ENCODE data around the gene IGFBP1. TPM values are rescaled to one million over a fixed set of nuclear protein-coding genes. Genes with fewer than 3 reads are reported as not detected.

IGFBP1 gene
- total and polyA plus RNA-seq, 2 of the 13 experiments (the other 11 are each of a cell fraction or from before 2014, with no cell fraction given): 5.4 to 885 TPM

DNA sequence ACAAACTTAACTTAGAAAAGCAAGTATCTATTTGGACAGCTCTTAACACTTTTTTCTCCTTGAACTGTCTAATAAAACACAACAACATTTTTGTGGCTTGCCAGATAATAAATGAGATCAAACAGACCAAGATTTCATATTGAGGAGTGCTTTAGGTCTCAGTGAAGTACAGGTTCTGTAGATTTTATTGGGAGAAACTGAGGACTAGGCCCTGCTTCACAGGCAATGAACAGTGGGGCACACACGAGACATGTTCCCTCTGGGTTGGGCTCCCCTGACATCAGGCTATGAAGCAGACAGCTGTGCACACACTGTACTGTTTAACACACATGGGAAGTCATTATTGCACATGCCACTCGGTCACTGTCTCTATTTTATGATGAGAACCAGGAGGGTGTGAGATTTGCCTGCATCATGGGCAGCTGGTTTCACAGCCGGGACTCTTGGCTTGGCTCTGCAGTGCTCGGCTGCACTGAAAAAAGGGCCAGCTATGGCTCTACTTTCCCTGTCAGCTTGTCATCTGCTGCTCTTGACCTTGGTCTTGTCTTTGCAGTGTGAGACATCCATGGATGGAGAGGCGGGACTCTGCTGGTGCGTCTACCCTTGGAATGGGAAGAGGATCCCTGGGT is 4.2 kb downstream of the IGFBP1 start (continued):
- TF ChIP-seq TCF7L2 (IDR thresholded peaks at IDR 0.05; ENCODE audit: low read depth, low read length) (no peak), IKZF1 (IDR thresholded peaks at IDR 0.05) (no peak), ZNF503 (CRISPR knock-in tag; IDR thresholded peaks at IDR 0.05) (no peak; the same call in 1 of the 2 replicates), ZKSCAN1 (IDR thresholded peaks at IDR 0.05; ENCODE audit: low read length) (no peak), ZNF724P (CRISPR knock-in tag; IDR thresholded peaks at IDR 0.05; ENCODE audit: borderline replicate concordance) (peak; percentile 88), E2F1 (CRISPR knock-in tag; IDR thresholded peaks at IDR 0.05) (no peak), NFYC (CRISPR knock-in tag; IDR thresholded peaks at IDR 0.05) (no peak), ZNF101 (CRISPR knock-in tag; IDR thresholded peaks at IDR 0.05; ENCODE audit: borderline replicate concordance, low read depth) (no peak), ZNF841 (CRISPR knock-in tag; IDR thresholded peaks at IDR 0.05; ENCODE audit: borderline replicate concordance) (peak; percentile 55; the same call in 1 of the 2 replicates), ZNF766 (CRISPR knock-in tag; IDR thresholded peaks at IDR 0.05; ENCODE audit: borderline replicate concordance) (peak; percentile 92; the same call in 1 of the 2 replicates), ZKSCAN8 (CRISPR knock-in tag; IDR thresholded peaks at IDR 0.05; ENCODE audit: borderline replicate concordance) (no peak), GTF2F1 (IDR thresholded peaks at IDR 0.05; ENCODE audit: low read length) (no peak), ZSCAN20 (CRISPR knock-in tag; IDR thresholded peaks at IDR 0.05; ENCODE audit: borderline replicate concordance) (peak; percentile 93)
- TF ChIP-seq, protein P1, sequence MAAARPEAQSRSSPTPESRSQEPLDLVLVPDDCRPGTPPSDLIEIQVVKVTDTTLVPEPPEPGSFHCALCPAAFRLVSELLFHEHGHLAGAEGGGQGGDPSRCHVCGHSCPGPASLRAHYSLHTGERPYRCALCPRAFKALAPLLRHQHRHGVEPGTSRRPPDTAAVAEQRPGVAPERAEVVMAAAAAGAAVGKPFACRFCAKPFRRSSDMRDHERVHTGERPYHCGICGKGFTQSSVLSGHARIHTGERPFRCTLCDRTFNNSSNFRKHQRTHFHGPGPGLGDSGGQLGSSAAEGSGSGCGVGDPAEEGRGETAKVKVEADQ (CRISPR knock-in tag; IDR thresholded peaks at IDR 0.05; ENCODE audit: borderline replicate concordance): no peak
- TF ChIP-seq, protein P2, sequence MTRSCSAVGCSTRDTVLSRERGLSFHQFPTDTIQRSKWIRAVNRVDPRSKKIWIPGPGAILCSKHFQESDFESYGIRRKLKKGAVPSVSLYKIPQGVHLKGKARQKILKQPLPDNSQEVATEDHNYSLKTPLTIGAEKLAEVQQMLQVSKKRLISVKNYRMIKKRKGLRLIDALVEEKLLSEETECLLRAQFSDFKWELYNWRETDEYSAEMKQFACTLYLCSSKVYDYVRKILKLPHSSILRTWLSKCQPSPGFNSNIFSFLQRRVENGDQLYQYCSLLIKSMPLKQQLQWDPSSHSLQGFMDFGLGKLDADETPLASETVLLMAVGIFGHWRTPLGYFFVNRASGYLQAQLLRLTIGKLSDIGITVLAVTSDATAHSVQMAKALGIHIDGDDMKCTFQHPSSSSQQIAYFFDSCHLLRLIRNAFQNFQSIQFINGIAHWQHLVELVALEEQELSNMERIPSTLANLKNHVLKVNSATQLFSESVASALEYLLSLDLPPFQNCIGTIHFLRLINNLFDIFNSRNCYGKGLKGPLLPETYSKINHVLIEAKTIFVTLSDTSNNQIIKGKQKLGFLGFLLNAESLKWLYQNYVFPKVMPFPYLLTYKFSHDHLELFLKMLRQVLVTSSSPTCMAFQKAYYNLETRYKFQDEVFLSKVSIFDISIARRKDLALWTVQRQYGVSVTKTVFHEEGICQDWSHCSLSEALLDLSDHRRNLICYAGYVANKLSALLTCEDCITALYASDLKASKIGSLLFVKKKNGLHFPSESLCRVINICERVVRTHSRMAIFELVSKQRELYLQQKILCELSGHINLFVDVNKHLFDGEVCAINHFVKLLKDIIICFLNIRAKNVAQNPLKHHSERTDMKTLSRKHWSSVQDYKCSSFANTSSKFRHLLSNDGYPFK (CRISPR knock-in tag; IDR thresholded peaks at IDR 0.05; ENCODE audit: borderline replicate concordance): no peak

Measured in HepG2 (cell line).